HG03095 (cell line): ENCODE results near the gene DEFB118.
"Not testable (repeated sequence)": the region's sequence is repeated elsewhere in the genome, so short reads cannot be mapped to it uniquely, and the experiment has no call there.

Experiments used
- ATAC-seq: cut with Tn5 transposase; IDR thresholded peaks from one replicate; pipeline ENCODE4 v1.9.1; 2021; ENCODE audit warnings: moderate library complexity; ENCODE audit not compliant: unreplicated experiment

The DEFB118 gene, protein sequence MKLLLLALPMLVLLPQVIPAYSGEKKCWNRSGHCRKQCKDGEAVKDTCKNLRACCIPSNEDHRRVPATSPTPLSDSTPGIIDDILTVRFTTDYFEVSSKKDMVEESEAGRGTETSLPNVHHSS

DNA sequence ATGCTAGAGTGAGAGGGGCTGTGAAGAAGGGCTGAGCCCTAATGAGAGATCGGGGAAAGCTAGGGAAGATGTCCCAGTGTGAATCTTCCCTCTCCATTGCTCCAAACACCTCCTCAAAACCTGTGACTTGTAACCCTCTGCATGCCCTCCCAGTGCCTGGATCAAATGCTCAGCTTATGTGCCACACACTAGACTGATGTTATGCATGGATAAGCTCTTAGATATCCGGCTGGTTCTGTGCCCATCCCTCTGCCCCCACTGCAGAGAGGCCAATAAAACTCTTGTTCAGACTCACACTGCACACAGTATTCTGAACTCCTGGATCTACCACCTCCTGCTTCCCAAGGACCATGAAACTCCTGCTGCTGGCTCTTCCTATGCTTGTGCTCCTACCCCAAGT is at the start of gene DEFB118:
Gene DEFB118, plus strand, starts transcription at position 301 of the 400 bp plus-strand sequence. Its CDS starts 50 bp downstream, at position 351.
- ATAC-seq: no peak

DNA sequence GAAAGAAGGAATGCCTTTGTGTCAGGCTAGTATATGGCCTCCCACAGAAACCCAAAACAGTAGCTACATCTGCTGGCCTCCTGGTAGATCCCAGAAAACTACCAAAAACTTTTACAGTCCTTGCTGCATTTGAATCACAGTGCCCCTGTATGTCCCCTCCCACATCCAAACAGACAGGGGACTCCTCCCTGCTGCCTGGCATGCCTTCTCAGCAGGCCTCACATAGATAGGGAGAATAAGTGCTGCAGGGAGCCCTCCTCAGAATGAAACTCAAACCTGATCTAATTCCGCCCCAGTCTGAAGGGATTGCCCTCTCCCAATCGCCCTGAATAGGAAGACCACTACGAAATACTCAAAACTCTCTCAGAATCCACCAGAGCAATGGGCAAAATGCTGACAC is 45.9 kb upstream of the DEFB118 start:
- no peak for ATAC-seq

DNA sequence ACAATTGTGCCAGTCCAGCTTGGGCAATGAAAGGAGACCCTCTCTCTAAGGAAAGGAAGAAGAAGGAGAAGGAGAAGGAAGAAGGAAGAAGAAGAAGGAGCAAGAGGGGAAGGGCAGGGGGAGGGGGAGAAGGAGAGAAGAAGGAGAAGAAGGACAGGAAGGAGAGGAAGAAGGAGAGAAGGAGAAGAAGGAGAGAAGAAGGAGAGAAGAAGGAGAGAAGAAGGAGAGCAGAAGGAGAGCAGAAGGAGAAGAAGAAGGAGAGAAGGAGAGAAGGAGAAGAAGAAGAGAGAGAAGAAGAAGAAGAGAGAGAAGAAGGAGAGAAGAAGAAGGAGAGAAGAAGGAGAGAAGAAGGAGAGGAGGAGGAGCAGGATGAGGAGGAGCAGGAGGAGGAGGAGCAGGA is 37.5 kb upstream of the DEFB118 start:
- no peak for ATAC-seq

DNA sequence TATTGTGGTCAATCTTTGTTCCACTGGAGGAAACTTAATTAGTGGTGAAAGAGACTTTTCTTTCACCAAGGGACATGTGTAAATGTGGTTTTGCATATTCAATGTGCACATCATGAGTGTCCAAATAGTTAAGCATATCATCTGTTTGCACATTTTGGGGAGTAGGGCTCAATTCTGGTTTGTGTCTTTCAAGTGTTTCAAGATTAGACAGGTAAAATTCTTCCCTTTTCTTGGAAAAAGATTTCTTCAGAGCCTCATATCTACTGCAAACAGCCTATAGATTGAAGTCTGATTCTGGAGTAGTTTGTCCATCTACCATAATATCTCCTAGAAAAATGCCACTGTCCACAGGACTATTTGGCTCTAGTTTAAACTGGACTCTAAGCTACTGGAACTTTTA is 26.9 kb upstream of the DEFB118 start:
- no peak for ATAC-seq

DNA sequence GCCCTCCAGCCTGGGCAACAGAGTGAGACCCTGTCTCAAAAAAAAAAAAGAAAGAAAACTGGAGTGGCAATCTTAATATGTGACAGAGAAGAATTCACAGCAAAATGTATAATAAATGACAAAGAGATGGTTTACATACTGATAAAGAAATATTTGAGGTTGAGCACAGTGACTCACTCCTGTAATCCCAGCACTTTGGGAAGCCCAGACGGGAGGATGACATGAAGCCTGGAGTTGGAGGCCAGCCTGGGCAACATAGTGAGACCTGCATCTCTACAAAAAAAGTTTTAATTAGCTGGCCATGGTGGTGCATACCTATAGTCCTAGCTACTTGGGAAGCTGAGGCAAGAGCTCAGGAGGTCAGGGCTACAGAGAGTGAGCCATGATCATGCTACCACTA is 12.4 kb upstream of the DEFB118 start:
- ATAC-seq: no peak

DNA sequence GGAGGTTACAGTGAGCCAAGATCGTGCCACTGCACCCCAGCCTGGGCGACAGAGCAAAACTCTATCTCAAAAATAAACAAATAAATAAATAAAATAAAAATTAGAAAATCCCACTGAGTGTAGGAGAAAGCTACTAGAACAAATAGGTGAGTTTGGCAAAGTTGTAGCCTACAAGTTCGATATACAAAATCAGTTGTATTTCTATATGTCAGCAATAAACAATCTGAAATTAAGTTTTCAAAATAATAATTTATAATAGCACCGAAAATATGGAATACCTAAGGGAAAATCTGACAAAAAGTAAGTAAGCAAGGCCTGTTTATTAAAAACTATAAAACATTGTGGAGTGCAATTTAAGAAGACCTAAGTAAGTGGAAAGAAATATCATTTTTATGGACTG is 5.1 kb upstream of the DEFB118 start:
- ATAC-seq: no peak

DNA sequence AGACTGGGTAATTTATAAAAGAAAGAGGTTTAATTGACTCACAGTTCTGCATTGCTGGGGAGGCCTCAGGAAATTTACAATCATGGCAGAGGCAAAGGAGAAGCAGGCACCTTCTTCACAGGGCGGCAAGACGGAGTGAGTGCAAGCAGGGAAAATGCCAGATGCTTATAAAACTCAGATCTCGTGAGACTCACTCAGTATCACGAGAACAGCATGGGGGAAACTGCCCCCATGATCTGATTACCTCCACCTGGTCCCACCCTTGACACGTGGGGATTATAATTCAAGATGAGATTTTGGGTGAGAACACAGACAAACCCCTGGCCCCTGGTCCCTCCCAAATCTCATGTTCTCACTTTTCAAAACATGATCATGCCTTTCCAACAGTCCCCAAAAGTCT is 4.1 kb upstream of the DEFB118 start:
- not testable (repeated sequence) for ATAC-seq

DNA sequence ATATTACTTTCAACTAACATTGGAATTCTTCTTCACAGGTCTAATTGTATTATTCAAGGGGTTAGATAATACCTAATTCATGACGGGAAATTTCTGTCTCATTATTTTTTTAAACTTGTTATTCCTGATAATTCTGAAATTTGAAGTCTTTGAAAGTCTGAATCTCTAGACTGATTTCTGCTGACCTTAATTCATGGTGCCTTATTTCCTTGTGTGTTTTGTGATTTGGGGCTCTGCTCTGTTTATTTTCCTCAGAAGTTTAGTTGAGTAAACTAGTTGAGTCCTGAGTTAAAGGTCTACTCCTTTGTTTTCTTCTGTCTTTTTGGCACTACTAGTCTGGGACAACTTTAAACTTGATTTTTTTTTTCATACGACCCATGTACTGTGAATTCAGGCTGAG is 5.9 kb downstream of the DEFB118 start:
- no peak for ATAC-seq

DNA sequence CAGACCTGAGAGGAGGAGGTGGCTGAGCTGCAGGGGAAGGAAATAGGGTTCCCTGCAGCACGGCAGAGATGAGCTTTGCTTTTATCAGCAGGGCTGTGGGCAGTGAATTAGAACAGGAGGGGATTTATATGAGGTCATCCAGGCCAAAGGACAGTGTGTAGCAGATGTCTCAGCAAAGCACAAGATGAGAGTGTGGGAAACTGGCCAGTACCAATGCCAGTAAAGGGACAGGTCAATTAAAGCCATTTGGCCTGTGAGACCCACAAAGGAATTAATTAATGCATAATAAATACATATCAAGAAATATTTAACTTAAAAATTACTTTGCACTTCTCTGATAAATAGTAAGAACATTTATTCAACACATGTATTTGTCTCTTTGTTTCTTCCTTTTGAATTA is 22.1 kb downstream of the DEFB118 start, which contains the start of gene DEFB119:
Gene DEFB119, minus strand, starts transcription at position 101 of the 400 bp plus-strand sequence. CDS start 107 bp downstream, outside the sequence.
- ATAC-seq: no peak

DNA sequence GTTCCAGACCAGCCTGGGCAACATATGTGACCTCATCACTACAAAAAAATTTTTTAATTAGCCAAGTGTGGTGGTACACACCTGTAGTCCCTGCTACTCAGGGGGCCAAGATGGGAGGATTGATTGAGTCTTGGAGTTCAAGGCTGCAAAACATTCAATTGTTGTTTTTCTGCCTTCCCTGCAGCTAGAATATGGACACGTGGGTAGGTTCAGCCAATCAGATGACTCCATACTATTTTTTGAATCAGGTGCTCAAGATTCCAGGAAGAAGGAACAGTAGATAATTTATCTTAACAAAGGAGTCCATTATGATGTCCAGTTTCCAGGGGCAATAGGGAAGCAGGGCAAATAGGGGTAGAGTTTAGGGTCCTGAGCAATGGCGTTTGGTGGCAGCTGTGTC is 24.4 kb downstream of the DEFB118 start:
- no peak for ATAC-seq

DNA sequence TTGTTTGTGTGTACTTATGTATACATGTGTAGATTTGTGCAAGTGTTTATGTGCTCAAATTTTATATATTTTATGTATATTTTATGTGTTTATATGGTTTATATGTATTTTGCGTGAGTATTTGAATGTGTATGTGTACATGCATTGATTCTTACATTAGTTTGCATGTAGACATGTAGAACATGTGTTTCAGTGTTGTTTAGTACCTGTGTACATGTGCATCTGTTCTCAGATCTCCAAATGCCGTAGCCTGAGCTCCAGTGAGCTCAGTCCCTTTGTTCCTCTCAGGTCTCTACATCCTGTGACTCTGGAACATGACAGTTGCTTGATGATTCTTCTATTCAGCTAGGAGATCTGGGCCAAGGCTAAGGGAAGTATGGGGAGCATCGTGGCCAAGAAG is 26.5 kb downstream of the DEFB118 start:
- ATAC-seq: no peak

DNA sequence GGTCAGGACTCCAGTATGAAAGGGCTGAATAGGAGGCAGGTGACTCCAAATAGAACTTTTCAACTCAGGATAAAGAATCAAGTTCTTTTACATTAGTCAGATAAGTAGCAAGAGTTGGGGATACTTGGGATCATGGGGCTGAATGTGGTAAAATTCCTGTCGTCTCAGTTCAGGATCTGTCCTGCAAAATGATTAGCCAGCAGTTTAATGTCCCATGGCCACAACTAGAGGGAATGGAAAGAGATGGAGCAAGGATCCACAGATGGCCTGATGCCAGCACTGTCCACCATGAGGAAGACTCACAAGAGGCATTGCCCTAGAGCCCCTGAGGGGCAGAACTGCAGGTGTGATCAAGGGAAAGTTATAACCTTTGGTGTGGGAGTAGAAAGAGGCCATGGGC is 35.5 kb downstream of the DEFB118 start:
- ATAC-seq: no peak

DNA sequence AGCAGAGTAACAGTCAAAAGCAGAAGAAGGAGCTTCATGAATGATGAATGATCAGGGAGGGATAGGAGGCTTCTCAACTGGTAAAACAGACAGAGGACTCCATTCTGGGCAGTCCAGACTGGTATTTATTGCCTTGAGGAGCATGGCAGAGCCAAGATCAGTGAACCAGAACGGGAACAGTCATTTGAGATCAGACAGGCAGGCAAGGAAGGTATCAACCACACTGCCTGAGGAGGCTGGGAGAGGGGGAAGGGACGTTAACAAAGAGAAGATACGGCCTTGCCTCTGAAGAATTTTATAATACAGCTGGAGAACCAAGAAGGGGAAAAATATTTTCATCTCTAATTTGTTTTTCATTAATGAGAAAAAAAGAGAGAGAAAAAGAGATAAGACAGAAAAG is 37.7 kb downstream of the DEFB118 start, which contains the start of gene DEFB121:
Gene DEFB121, minus strand, starts transcription at position 101 of the 400 bp plus-strand sequence. Its CDS starts 63 bp downstream, at position 38.
- ATAC-seq: no peak

DNA sequence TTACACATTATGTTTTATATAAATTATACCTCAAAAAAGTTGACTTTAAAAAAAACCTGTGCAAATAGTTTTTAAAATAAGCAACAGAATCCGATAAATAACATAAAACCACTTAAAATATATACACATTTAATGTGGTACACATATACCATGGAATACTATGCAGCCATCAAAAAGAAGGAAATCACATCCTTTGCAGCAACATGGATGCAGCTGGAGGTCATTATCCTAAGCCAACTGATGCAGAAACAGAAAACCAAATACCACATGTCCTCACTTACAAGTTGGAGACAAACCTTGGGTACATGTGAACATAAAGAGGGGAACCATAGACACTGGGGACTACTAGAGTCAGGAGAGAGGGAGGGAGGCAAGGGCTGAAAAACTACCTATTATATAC is 41.6 kb downstream of the DEFB118 start:
- no peak for ATAC-seq

DNA sequence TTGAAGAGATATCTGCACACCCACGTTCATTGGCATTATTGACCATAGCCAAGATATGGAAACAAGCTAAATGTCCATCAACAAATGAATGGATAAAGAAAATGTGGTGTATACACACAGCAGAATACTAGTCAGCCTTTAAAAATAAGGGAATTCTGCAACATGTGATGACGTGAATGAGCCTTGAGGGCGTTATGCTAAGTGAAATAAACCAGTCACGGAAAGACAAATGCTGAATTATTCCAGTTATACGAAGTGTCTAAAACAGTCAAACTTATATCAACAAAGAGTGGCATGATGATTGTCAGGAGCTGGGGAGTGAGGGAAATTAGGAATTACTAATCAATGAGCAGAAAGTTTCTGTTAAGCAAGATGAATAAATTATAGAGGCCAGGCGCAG is 46.0 kb downstream of the DEFB118 start:
- no peak for ATAC-seq

DNA sequence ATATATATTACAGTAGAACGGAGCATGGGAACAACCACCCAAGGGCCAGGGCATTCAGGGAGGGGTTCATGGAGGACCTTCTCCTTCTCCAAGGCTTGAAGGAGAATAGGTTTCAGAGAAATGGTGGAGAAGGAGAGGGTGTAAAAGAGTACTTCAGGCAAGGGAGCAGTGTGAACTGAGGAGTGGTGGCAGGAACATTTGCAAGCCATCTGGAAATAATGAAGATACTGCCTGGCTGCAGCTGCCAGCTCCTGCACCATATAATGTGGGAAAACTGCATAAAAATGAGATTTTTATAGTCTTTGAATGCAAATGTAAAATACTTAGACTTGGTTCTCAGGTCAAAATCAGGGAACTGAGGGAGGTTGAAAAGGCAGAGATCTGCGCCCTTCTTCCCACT is 47.3 kb downstream of the DEFB118 start:
- no peak for ATAC-seq

DNA sequence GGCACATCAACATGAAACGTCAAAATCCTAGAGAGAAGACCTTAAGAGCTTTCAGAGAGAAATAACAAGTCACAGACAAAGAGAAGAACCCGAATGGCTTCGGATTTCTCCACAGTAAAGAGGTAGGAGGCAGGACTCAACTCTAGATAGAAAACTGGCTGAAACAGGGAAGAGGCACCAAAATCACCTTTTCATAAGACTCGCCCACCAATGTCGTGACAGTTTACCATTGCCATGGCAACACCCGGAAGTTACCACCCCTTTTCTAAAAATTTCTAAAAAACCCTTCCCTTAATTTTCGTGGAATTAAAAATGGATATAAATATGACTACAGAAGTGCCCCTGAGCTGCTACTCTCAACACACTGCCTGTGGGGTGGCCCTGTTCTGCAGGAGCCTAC is 49.9 kb downstream of the DEFB118 start:
- no peak for ATAC-seq
